Measurements from ENCODE around the gene TMEM51.

Gene TMEM51

DNA sequence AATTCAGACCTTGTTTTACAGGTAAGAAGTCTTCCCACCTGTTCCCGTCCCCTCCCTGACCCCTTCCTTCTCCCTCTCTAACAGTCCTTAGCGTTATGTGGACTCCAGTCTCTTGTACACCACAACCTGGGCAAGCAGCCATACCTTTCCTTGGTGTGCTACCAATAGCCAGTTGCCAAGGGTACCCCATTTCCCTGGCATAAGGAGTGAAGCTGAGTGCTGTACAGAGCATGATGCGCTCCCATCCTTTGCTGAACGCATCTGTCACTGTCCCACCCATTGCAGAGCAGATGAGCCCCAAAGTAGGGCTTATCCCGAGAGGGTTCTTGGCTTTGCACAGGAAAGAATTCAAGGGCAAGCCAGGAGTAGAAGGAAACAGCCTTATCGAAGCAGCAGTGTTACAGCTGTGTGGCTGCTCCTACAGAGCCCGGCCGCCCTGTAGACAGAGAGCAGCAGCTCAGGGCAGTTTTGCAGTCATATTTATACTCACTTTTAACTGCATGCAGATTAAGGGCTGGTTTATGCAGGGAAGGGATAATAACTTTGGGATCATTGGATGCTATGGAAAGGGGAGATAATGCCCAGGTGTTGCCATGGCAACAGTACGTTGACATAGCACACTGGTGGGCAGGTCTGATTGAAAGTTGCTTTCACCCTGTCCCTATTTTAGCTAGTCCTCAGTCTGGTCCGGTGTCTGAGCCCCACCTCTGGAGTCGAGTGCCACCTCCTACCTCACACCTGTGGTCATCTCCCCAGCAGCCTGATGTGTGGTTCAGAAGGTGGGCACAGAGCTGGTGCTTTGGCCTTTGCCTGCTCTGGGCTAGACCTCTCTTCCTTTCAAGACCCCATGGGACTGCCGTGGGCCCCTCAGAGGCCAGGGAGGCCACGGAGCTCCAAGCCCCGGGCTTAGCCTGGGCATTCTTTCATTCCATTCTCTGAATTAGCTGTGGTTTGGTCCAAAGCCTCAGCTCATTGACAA, 98.6 kb downstream of the TMEM51 start:
- no peak overlapping the region for H3K4me3 ChIP-seq (ENCODE audit: low read depth, low read length)
- TF ChIP-seq, protein P1, sequence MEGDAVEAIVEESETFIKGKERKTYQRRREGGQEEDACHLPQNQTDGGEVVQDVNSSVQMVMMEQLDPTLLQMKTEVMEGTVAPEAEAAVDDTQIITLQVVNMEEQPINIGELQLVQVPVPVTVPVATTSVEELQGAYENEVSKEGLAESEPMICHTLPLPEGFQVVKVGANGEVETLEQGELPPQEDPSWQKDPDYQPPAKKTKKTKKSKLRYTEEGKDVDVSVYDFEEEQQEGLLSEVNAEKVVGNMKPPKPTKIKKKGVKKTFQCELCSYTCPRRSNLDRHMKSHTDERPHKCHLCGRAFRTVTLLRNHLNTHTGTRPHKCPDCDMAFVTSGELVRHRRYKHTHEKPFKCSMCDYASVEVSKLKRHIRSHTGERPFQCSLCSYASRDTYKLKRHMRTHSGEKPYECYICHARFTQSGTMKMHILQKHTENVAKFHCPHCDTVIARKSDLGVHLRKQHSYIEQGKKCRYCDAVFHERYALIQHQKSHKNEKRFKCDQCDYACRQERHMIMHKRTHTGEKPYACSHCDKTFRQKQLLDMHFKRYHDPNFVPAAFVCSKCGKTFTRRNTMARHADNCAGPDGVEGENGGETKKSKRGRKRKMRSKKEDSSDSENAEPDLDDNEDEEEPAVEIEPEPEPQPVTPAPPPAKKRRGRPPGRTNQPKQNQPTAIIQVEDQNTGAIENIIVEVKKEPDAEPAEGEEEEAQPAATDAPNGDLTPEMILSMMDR (IDR thresholded peaks at IDR 0.05; ENCODE audit: insufficient read depth, low read depth, low read length, missing control alignments), result no peak
- DNase-seq (ENCODE audit: low read depth), result no peak

DNA sequence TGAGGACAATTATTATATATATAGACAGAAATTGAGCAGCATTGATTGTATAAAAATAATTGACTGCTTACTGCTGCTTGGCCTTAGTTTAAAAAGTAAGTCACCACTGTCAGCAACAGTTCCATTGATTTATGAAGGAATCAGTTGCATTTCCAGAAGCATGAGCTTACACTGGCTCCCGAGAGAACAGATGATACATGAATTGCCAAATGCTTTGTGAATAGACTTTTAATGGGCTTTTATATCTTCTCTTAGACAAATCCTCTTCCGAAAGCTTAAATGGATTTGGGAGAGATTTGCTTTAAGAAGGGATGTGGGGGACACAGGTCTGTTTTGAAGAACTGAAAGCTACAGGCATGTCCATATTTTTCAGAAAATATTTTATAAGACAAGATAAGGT, 101.0 kb downstream of the TMEM51 start:
- H3K4me3 ChIP-seq (ENCODE audit: low read depth, low read length), result no peak overlapping the region
- no peak for DNase-seq (ENCODE audit: low read depth)

DNA sequence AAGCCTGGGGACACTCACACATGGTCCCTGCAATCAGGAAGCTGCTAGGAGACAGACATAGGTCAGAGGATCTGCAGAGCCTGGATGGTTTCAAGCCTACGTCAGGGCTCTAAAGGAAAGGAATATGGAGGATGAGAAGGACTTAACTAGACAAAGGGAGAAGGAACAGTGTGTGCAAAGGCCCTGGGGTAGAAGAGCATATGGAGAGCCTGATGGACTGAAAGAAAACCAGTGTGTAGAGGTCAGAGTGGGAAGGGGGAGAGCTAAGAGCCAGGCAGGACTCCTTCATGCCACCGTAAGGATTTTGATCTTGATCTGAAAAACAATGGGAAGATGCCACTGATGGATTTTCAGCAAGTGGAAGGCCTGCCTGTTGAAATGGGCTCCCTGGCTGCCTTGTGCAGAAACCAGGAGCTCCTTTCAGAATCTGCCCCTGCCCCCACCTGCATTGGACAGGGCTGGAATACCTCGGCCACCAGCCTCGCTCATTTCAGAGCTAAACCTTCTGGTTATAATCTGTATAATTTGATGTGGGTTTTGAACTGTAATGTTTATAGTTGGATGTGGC, 102.1 kb downstream of the TMEM51 start:
- no peak for DNase-seq (ENCODE audit: low read depth)

More for the DNA sequence above, 101.0 kb downstream of the TMEM51 start:
- TF ChIP-seq, protein P1 (IDR thresholded peaks at IDR 0.05; ENCODE audit: insufficient read depth, low read depth, low read length, missing control alignments), result no peak

DNA sequence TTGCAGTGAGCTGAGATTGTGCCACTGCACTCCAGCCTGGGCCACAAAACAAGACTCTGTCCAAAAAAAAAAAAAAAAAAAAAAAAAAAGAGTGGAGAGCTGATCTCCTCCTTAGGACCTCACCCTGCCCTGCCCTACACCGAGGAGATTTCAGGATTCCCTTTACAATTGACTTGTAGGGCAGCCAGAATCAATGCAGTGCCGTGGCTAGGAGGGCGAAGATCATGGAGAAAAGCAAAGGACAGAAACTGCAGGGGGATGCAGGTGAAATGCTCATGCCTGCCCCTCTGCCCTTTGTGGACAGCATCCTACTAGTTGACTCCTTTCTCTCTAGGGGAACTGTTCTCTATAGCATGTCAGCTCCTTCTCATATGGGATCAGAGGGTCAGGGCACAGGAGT, 103.0 kb downstream of the TMEM51 start:
- no peak overlapping the region for H3K4me3 ChIP-seq (ENCODE audit: low read depth, low read length)
- TF ChIP-seq, protein P1 (IDR thresholded peaks at IDR 0.05; ENCODE audit: insufficient read depth, low read depth, low read length, missing control alignments), result no peak
- no peak for DNase-seq (ENCODE audit: low read depth)

More for the DNA sequence above, 102.1 kb downstream of the TMEM51 start:
- TF ChIP-seq, protein P1 (IDR thresholded peaks at IDR 0.05; ENCODE audit: insufficient read depth, low read depth, low read length, missing control alignments), result no peak
- no peak overlapping the region for H3K4me3 ChIP-seq (ENCODE audit: low read depth, low read length)

DNA sequence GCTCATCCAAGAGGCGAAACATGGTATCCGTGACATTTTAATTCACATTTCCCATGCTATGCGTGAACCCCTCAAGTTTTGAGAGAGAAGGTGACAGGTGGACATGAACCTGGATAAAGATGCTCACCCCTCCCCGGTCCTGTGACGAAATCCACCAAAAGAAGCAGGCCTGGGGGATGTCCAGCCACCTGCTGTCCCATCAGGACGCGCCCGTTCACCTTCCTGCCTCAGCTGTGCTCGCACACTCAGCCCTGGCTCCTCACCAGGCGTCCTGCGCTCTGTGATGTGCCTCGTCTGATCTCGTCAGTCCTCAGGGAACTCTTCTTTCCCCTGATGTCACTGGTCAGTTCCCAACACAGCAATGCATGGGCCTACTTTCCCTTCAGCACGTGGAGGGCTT, 103.8 kb downstream of the TMEM51 start:
- no peak for DNase-seq (ENCODE audit: low read depth)
- H3K4me3 ChIP-seq (ENCODE audit: low read depth, low read length), result no peak overlapping the region
- TF ChIP-seq, protein P1 (IDR thresholded peaks at IDR 0.05; ENCODE audit: insufficient read depth, low read depth, low read length, missing control alignments), result no peak

GRCh38 chr1:15258833-15259621, 105.5 kb downstream of the TMEM51 start:
- TF ChIP-seq, protein P1 (IDR thresholded peaks at IDR 0.05; ENCODE audit: insufficient read depth, low read depth, low read length, missing control alignments), result no peak
- no peak overlapping the region for H3K4me3 ChIP-seq (ENCODE audit: low read depth, low read length)
- DNase-seq (ENCODE audit: low read depth), result no peak

Data from GM12865 (cell line).